GM19328 (cell line): ENCODE results near the gene PTPRT.

Source experiments
- ATAC-seq: cut with Tn5 transposase; IDR thresholded peaks from one replicate; pipeline ENCODE4 v1.9.1; 2021; ENCODE audit warnings: mild to moderate bottlenecking, moderate library complexity; ENCODE audit not compliant: unreplicated experiment

Gene PTPRT

GRCh38 chr20:42093542-42094440 lies 1095.9 kb downstream of the PTPRT start:
- no peak for ATAC-seq

- ATAC-seq, result no peak
Measured at GRCh38 chr20:42093041-42093440, 1096.7 kb downstream of the PTPRT start.

GRCh38 chr20:42085366-42085765 lies 1104.3 kb downstream of the PTPRT start:
- no peak for ATAC-seq

GRCh38 chr20:42083280-42083679 lies 1106.4 kb downstream of the PTPRT start:
- ATAC-seq, result no peak

- no peak for ATAC-seq
Measured at GRCh38 chr20:42082611-42083010, 1107.1 kb downstream of the PTPRT start.

- no peak for ATAC-seq
Measured at GRCh38 chr20:42080956-42081355, 1108.8 kb downstream of the PTPRT start.

- ATAC-seq, result no peak
Measured at GRCh38 chr20:42074944-42075343, 1114.8 kb downstream of the PTPRT start.

- no peak for ATAC-seq
Measured at GRCh38 chr20:42067596-42067995, 1122.1 kb downstream of the PTPRT start.

GRCh38 chr20:42067174-42067573 lies 1122.5 kb downstream of the PTPRT start:
- ATAC-seq, result no peak

GRCh38 chr20:42063141-42063540 lies 1126.6 kb downstream of the PTPRT start:
- ATAC-seq, result no peak

GRCh38 chr20:42053350-42053749 lies 1136.4 kb downstream of the PTPRT start:
- no peak for ATAC-seq

GRCh38 chr20:42051921-42052320 lies 1137.8 kb downstream of the PTPRT start:
- no peak for ATAC-seq

GRCh38 chr20:42046371-42047085 lies 1143.2 kb downstream of the PTPRT start:
- ATAC-seq, result no peak

GRCh38 chr20:42043921-42044320 lies 1145.8 kb downstream of the PTPRT start:
- ATAC-seq, result no peak

GRCh38 chr20:42041000-42041565 lies 1148.6 kb downstream of the PTPRT start:
- ATAC-seq, result no peak

- ATAC-seq, result no peak
Measured at GRCh38 chr20:42027746-42028268, 1161.9 kb downstream of the PTPRT start.

GRCh38 chr20:42026599-42026998 lies 1163.1 kb downstream of the PTPRT start:
- no peak for ATAC-seq

GRCh38 chr20:42024653-42025052 lies 1165.1 kb downstream of the PTPRT start:
- no peak for ATAC-seq
